WI38 (cell line): ENCODE measurements around the gene FUNDC1.

ENCODE experiments used
- H3K4me3 ChIP-seq: 2 replicates; pipeline ENCODE4 v1.5.1; 2011; ENCODE audit warnings: low read depth, mild to moderate bottlenecking, control low read depth, low read length
- TF ChIP-seq, protein P1 (sequence below): IDR thresholded peaks from 2 replicates; pipeline ENCODE4 v1.5.1; 2012; ENCODE audit warnings: low read depth, mild to moderate bottlenecking, control low read depth, low read length

Gene FUNDC1

DNA sequence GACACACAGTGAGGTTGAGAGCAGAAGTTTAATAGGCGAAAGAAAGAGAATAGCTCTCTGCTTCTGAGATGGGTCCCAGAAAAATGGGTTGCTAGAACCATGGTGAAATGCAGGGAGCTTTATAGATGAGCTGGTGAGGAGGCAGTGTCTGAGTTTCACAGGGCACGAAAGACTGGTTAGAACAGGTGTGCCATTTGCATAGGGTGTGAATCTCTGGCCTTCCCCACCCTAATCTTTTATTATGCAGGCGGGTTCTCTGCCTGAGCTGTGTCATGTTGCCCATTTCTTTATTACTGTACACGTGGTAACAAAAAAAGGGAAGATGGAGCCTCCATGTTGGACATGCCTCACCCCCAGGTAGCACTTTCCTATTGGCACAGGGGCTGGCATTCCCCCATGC is 39.1 kb downstream of the FUNDC1 start:
- TF ChIP-seq, protein P1, sequence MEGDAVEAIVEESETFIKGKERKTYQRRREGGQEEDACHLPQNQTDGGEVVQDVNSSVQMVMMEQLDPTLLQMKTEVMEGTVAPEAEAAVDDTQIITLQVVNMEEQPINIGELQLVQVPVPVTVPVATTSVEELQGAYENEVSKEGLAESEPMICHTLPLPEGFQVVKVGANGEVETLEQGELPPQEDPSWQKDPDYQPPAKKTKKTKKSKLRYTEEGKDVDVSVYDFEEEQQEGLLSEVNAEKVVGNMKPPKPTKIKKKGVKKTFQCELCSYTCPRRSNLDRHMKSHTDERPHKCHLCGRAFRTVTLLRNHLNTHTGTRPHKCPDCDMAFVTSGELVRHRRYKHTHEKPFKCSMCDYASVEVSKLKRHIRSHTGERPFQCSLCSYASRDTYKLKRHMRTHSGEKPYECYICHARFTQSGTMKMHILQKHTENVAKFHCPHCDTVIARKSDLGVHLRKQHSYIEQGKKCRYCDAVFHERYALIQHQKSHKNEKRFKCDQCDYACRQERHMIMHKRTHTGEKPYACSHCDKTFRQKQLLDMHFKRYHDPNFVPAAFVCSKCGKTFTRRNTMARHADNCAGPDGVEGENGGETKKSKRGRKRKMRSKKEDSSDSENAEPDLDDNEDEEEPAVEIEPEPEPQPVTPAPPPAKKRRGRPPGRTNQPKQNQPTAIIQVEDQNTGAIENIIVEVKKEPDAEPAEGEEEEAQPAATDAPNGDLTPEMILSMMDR: no peak
- no peak overlapping the region for H3K4me3 ChIP-seq

DNA sequence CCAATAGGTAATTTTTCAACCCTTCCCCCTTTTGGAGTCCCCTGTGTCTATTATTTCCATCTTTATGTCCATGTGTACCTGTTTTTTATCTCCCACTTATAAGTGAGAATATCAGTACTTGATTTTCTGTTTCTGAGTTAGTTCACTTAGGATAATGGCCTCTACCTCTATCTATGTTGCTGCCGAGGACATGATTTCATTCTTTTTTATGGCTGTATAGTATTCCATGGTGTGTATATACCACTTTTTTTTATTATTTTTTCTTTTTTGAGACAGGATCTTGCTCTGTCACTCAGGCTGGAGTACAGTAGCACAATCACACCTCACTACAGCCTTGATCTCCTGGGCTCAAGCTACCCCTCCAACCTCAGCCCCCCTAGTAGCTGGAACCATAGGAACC is 47.6 kb downstream of the FUNDC1 start:
- no peak overlapping the region for H3K4me3 ChIP-seq
- TF ChIP-seq, protein P1: no peak

DNA sequence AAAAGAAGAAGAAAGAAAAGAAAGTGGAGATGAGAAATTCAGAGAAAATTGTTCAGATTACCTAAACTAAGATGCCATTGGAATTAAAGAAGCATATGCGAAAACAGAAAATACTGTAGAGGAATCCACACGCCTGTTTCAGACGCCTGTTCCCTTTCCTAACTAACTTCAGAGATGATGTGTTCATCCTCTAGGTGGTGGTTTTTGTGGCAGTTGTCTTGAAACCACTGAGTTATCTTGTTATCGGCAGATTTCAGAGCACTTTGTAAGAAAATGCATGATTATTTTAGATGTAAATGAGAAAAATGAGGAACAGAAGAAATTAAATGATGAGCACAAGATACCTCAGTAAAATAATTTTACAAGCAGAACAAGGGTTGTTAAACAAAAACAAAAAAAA is 48.3 kb downstream of the FUNDC1 start:
- TF ChIP-seq, protein P1: no peak

DNA sequence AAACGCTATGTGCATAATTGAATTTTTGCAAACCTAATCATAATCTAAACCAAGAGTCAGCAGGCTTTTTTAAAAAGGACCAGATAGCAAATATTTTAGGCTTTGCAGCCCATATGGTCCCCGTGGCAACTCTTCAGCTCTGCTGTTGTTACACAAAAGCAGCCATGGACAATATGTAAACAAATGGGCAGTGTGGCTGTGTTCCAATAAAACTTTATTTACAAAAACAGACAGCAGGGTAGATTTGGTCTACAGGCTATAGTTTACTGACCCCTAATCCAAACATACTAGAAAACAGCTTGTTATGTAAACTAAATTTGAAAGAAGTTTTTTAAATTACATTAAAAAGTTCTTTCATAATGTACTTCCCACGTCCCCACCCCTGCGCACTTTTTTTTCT is 53.1 kb downstream of the FUNDC1 start:
- no peak overlapping the region for H3K4me3 ChIP-seq
- TF ChIP-seq, protein P1: no peak

More for the DNA sequence above, 48.3 kb downstream of the FUNDC1 start:
- H3K4me3 ChIP-seq: no peak overlapping the region

DNA sequence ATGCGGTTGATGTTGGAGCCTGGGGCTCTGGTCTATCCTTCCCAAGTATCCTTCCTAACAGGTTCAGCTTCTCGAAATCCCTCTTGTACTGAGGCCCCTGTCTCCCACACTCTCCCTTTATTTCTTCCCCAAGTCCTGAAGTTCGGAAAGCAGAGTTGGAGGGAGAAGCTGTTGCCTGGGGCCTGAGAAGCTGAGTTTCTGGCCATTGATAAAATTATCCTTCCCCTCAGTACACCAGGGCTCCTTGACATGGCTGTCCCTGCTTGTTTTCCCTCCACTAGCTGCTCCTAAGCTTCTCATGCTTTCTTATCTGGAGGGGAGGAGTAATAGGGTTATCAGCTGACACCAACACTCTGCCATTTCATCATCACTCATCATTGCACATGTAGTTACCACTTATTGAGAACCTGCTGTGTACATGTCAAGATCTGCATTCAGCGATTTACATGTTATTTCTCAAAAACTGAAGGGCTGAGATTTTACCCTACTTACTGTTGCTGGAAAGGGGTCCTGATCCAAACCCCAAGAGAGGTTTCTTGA is 58.0 kb downstream of the FUNDC1 start:
- TF ChIP-seq, protein P1: no peak
- no peak overlapping the region for H3K4me3 ChIP-seq

DNA sequence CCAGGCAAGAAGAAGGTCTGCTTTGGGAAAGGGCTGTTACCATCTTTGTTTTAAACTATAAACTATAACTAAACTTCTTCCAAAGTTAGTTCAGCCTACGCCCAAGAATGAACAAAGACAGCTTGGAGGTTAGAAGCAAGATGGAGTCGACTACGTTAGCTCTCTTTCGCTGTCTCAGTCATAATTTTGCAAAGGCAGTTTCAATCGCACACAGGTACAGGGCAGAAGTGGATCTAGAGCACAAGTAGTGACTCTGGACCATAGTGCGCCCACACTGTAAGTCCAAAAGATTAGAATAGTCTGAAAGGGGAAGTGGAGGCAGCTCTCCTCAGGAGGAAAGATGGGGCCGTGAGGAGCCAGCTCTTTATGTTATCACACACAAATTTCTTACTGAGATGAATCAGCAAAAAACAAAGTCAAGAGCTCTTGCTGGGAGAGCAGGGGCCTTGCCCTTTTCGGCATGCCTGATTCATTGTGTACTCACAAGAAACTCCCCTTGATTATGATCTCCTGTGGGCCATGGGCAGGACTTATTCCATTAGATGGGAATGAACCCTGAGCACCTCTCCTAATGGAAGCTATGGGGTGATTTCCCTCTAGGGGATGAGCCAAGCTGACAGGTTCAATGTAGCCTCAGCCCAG is 58.6 kb downstream of the FUNDC1 start:
- H3K4me3 ChIP-seq: no peak overlapping the region
- TF ChIP-seq, protein P1: no peak

DNA sequence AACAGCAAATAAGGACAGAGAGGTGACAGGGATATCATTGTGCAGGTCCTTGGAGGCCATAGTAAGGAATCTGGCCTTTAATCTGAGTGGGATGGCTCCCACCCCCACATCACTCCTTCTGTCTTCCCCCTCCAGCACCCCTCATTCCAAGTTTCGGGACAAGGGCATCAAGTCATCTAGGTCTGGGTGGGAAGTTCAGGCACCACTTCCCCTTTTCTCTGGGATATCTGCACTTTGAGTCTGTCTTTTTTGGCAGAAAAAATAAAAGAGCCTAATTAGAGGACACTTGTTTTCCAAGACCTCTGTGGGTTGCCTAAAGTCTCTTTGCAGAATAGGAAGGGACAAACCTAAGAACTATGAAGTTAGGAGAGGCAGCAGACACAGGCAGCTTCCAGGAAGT is 60.1 kb downstream of the FUNDC1 start:
- TF ChIP-seq, protein P1: no peak
- no peak overlapping the region for H3K4me3 ChIP-seq
